Suprapubic skin (tissue), 4 donors: ENCODE results near the gene DUOX2.

Experiments
- EP300 ChIP-seq: sonication (generic); formaldehyde crosslinking; IDR thresholded peaks from one replicate; pipeline ENCODE4 v1.6.1; 2017; ENCODE audit warnings: antibody characterized with exemption
- POLR2A ChIP-seq, 2 donors: fragments of 450-650 bp; IDR thresholded peaks; one replicate each; pipeline ENCODE4 v1.6.1; 2017; ENCODE audit warnings: antibody characterized with exemption in 2 of 2, mild to moderate bottlenecking in 2 of 2, moderate library complexity in 2 of 2
- POLR2AphosphoS5 ChIP-seq, 3 donors: sonication (generic); formaldehyde crosslinking; IDR thresholded peaks; one replicate each; pipeline ENCODE4 v1.6.1; 2017; ENCODE audit warnings: antibody characterized with exemption in 3 of 3
- TF ChIP-seq, protein P1 (sequence below), 2 donors: fragments of 200-600 bp in 1 of 2; fragments of 450-650 bp in 1 of 2; sonication (generic) in 1 of 2; IDR thresholded peaks; one replicate each; pipeline ENCODE4 v1.5.1; 2016 to 2019; ENCODE audit warnings: antibody characterized with exemption in 2 of 2, mild to moderate bottlenecking in 1 of 2, moderate library complexity in 1 of 2

DNA sequence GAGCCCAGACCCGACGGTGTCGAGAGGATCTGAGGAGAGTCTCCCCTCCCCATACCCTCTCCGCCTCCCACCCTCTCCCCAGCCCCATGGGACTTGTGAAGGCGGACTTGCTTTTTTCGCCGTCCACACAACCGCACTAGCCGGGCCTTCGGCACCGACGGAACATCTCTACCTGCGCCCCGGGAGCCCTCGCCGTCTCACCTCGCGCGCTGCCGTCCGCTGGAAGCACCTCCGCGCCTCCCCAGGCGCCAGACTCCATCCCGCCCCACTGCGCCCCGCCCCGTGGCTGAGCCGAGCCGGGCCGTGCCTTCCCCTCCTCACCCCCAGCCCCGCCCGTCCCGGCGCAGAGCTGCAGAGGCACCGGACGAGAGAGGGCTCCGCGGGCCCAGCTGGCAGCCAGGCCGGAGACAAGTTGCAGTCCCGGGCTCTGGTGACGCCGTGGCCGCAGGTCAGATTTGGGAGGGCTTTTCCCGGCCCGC is 15.7 kb upstream of the DUOX2 start, which contains the start of the genes DUOX1 and DUOXA1:
- TF ChIP-seq, protein P1, sequence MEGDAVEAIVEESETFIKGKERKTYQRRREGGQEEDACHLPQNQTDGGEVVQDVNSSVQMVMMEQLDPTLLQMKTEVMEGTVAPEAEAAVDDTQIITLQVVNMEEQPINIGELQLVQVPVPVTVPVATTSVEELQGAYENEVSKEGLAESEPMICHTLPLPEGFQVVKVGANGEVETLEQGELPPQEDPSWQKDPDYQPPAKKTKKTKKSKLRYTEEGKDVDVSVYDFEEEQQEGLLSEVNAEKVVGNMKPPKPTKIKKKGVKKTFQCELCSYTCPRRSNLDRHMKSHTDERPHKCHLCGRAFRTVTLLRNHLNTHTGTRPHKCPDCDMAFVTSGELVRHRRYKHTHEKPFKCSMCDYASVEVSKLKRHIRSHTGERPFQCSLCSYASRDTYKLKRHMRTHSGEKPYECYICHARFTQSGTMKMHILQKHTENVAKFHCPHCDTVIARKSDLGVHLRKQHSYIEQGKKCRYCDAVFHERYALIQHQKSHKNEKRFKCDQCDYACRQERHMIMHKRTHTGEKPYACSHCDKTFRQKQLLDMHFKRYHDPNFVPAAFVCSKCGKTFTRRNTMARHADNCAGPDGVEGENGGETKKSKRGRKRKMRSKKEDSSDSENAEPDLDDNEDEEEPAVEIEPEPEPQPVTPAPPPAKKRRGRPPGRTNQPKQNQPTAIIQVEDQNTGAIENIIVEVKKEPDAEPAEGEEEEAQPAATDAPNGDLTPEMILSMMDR (IDR thresholded peaks at IDR 0.05), result no peak
- TF ChIP-seq POLR2A (IDR thresholded peaks at IDR 0.05) (no peak), POLR2AphosphoS5 (IDR thresholded peaks at IDR 0.05) (no peak), EP300 (no peak)
